WERI-Rb-1 (cell line): Measurements from ENCODE around the gene CYBC1.

Source experiments
- DNase-seq: peaks from one replicate; pipeline ENCODE4 v3.0.0-alpha.2; 2020
- H3K27ac ChIP-seq: fragments of 250-450 bp; sonication (Bioruptor Pico); 2 replicates; pipeline ENCODE4 v1.5.1; 2020; ENCODE audit warnings: mild to moderate bottlenecking, moderate library complexity
- H3K27me3 ChIP-seq: fragments of 250-450 bp; sonication (Bioruptor Pico); 2 replicates; pipeline ENCODE4 v1.5.1; 2021; ENCODE audit warnings: mild to moderate bottlenecking, low read depth, moderate library complexity; ENCODE audit not compliant: insufficient read depth, severe bottlenecking
- H3K36me3 ChIP-seq: fragments of 250-450 bp; sonication (Bioruptor Pico); 2 replicates; pipeline ENCODE4 v1.5.1; 2020; ENCODE audit warnings: mild to moderate bottlenecking, moderate library complexity
- H3K4me3 ChIP-seq: 2 replicates; pipeline ENCODE4 v1.5.1; 2011; ENCODE audit warnings: low read depth, mild to moderate bottlenecking, control low read depth, low read length
- H3K9me3 ChIP-seq: fragments of 250-450 bp; sonication (Bioruptor Pico); 2 replicates; pipeline ENCODE4 v1.5.1; 2021; ENCODE audit warnings: mild to moderate bottlenecking, moderate library complexity; ENCODE audit not compliant: severe bottlenecking
- CTCF ChIP-seq: IDR thresholded peaks from 2 replicates; pipeline ENCODE4 v1.5.1; 2011; ENCODE audit warnings: low read depth, mild to moderate bottlenecking, control low read depth, inconsistent platforms, low read length

Gene CYBC1

DNA sequence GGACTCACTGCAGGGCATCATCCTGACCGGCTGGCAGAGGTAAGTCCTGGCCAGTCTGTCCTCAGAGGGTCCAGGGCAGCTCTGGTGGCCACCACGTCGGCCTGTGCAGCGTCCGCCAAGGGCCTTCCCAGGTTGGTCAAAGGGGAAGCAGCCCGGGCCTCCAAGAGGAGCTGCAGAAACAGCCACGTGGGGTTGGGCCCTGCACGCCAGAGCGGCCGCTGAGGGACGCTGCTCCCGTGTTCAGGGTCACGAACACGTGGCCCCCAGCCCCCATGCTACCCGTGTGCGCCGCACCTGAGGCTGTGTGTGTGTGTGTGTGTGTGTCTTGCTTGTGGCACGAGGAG lies 13.3 kb downstream of the CYBC1 start:
- Histone ChIP-seq H3K9me3 (no peaks in the 10 kb centered on the region), H3K27ac (no peak overlapping the region), H3K36me3 (peaks cover 71% of the 10 kb centered on the region), H3K27me3 (no peaks in the 10 kb centered on the region), H3K4me3 (no peak overlapping the region)
- TF ChIP-seq CTCF, result no peak
- DNase-seq, result no peak

GRCh38 chr17:82436601-82437324 lies 13.8 kb downstream of the CYBC1 start:
- no peak overlapping the region for H3K27ac ChIP-seq
- peaks cover 70% of the 10 kb centered on the region for H3K36me3 ChIP-seq
- DNase-seq, result no peak
- TF ChIP-seq CTCF, result no peak
- H3K9me3 ChIP-seq, result no peaks in the 10 kb centered on the region
- no peak overlapping the region for H3K4me3 ChIP-seq
- H3K27me3 ChIP-seq, result no peaks in the 10 kb centered on the region

GRCh38 chr17:82435601-82436583 lies 14.7 kb downstream of the CYBC1 start:
- H3K4me3 ChIP-seq, result no peak overlapping the region
- no peak overlapping the region for H3K27ac ChIP-seq
- no peaks in the 10 kb centered on the region for H3K27me3 ChIP-seq
- H3K9me3 ChIP-seq, result no peaks in the 10 kb centered on the region
- H3K36me3 ChIP-seq, result peaks cover 66% of the 10 kb centered on the region
- TF ChIP-seq CTCF, result no peak
- no peak for DNase-seq

DNA sequence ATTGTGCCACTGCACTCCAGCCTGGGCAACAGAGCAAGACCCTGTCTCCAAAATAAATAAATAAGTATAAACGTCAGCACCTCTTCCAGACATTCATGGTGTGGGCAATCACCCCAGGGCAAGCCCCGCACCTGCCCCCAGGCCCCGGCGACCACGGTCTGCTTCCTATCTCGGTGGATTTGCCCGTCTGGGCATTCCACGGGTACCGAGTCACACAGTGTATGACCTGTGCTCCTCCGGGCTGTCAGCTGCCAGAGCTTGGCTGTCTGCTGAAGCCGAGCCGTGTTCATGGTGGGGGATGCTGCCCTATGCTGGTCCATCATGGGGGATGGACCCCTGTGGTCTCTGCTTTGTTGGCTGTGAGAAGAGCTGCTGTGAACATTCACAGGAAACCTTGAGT lies 15.4 kb downstream of the CYBC1 start:
- Histone ChIP-seq H3K27ac (no peak overlapping the region), H3K27me3 (no peaks in the 10 kb centered on the region), H3K4me3 (no peak overlapping the region), H3K9me3 (no peaks in the 10 kb centered on the region), H3K36me3 (peaks cover 66% of the 10 kb centered on the region)
- TF ChIP-seq CTCF, result no peak
- no peak for DNase-seq

- no peaks in the 10 kb centered on the region for H3K27me3 ChIP-seq
- H3K9me3 ChIP-seq, result no peaks in the 10 kb centered on the region
- H3K4me3 ChIP-seq, result no peak overlapping the region
- H3K36me3 ChIP-seq, result peaks cover 66% of the 10 kb centered on the region
- TF ChIP-seq CTCF, result no peak
- no peak for DNase-seq
- no peak overlapping the region for H3K27ac ChIP-seq
Observed at GRCh38 chr17:82434216-82434565, 16.4 kb downstream of the CYBC1 start.
